Endothelial cell of umbilical vein (primary cell): ENCODE results near the gene OAS3. TPM values are rescaled to one million over a fixed set of nuclear protein-coding genes. Genes with fewer than 3 reads are reported as not detected.

ENCODE experiments used
- BruUV-seq: library from RNA; stranded (reverse); fragments of 400-500 nt; replicated peaks from 2 replicates; lab custom pipeline; 2021; lab: Mats Ljungman, UMichigan
- CTCF ChIA-PET: fragments of 300-600, 350-600 bp; sonication (Branson Sonifier 250); formaldehyde crosslinking; loops from one replicate; lab custom pipeline; 2021; ENCODE audit warnings: antibody characterized with exemption, inconsistent platforms; lab: Charles Lee
- POLR2A ChIA-PET: fragments of 300-600, 350-600 bp; sonication (Branson Sonifier 250); formaldehyde crosslinking; loops from one replicate; lab custom pipeline; 2021; ENCODE audit warnings: antibody characterized with exemption, inconsistent platforms; lab: Charles Lee
- DNase-seq: peaks from one replicate; pipeline ENCODE4 v3.0.0-alpha.2; 2011; ENCODE audit warnings: low read depth, low spot score
- FAIRE-seq: peaks from 2 replicates; lab custom pipeline; 2011; peaks lifted over from hg19 to GRCh38; lab: Jason Lieb, UNC
- H2AFZ ChIP-seq: 2 replicates; pipeline ENCODE4 v1.6.0; 2012; ENCODE audit warnings: low read depth, low read length, control low read depth, inconsistent platforms
- H3K27ac ChIP-seq: 2 replicates; pipeline ENCODE4 v1.5.1; 2011; ENCODE audit warnings: low read depth, mild to moderate bottlenecking, control low read depth, low read length, moderate library complexity; ENCODE audit not compliant: insufficient read depth
- H3K27me3 ChIP-seq, 2 experiments: 2 replicates each; pipeline versions ENCODE4 v1.6.0 to v1.6.1; 2011; ENCODE audit warnings: low read length in 2 of 2, mixed read lengths in 1 of 2; ENCODE audit not compliant: control insufficient read depth in 2 of 2, insufficient read depth in 2 of 2
- H3K36me3 ChIP-seq, 2 experiments: 2 replicates in 1 of 2; 3 replicates in 1 of 2; pipeline ENCODE4 v1.5.1; 2011; ENCODE audit warnings: low read length in 2 of 2, mild to moderate bottlenecking in 1 of 2, moderate library complexity in 1 of 2; ENCODE audit not compliant: control insufficient read depth in 2 of 2, insufficient read depth in 2 of 2; ENCODE audit errors: extremely low read depth in 1 of 2
- H3K4me1 ChIP-seq: 3 replicates; pipeline ENCODE4 v1.5.1; 2011; ENCODE audit warnings: mild to moderate bottlenecking, low read length; ENCODE audit not compliant: control insufficient read depth, insufficient read depth; ENCODE audit errors: extremely low read depth
- H3K4me2 ChIP-seq: 2 replicates; pipeline ENCODE4 v1.6.1; 2011; ENCODE audit warnings: low read length, control low read depth, mixed read lengths; ENCODE audit not compliant: insufficient read depth
- H3K4me3 ChIP-seq, 3 experiments: fragments of 200-600 bp in 1 of 3; sonication (generic), shearing (Covaris generic) in 1 of 3; replicated peaks in 1 of 3; 2 replicates each; pipeline ENCODE4 v1.5.1; 2011 to 2016; ENCODE audit warnings: control low read depth in 3 of 3, low read length in 3 of 3, mild to moderate bottlenecking in 2 of 3, inconsistent platforms in 1 of 3, low read depth in 1 of 3, moderate library complexity in 1 of 3; ENCODE audit not compliant: insufficient read depth in 1 of 3
- H3K79me2 ChIP-seq: 2 replicates; pipeline ENCODE4 v1.6.0; 2012; ENCODE audit warnings: low read length, inconsistent platforms; ENCODE audit not compliant: control insufficient read depth, insufficient read depth
- H3K9ac ChIP-seq: replicated peaks from 2 replicates; pipeline ENCODE3; 2011; ENCODE audit warnings: low read length, control low read depth; ENCODE audit not compliant: insufficient read depth; ENCODE audit errors: extremely low read depth
- H3K9me1 ChIP-seq: replicated peaks from 3 replicates; pipeline ENCODE4 v1.6.0; 2011; ENCODE audit warnings: mild to moderate bottlenecking, low read length; ENCODE audit not compliant: control insufficient read depth, insufficient read depth; ENCODE audit errors: extremely low read depth
- H3K9me3 ChIP-seq: replicated peaks from 2 replicates; pipeline ENCODE4 v1.5.1; 2012; ENCODE audit warnings: low read length, inconsistent platforms; ENCODE audit not compliant: control insufficient read depth, insufficient read depth
- H4K20me1 ChIP-seq: replicated peaks from 2 replicates; pipeline ENCODE3; 2011; ENCODE audit warnings: mild to moderate bottlenecking, low read length; ENCODE audit not compliant: control insufficient read depth, insufficient read depth; ENCODE audit errors: extremely low read depth
- CTCF ChIP-seq, 2 donors: IDR thresholded peaks; 1 replicate in 1 of 2; 2 replicates in 1 of 2; pipeline ENCODE4 v1.5.1; 2011; ENCODE audit warnings: low read length in 2 of 2, mild to moderate bottlenecking in 2 of 2, moderate library complexity in 2 of 2, control low read depth in 1 of 2, inconsistent platforms in 1 of 2, low read depth in 1 of 2; ENCODE audit not compliant: insufficient read depth in 1 of 2; ENCODE audit errors: extremely low read depth in 1 of 2
- EZH2 ChIP-seq: IDR thresholded peaks from 2 replicates; pipeline ENCODE4 v1.6.1; 2012; ENCODE audit warnings: borderline replicate concordance, low read depth, mild to moderate bottlenecking, moderate library complexity, low read length, inconsistent platforms; ENCODE audit not compliant: severe bottlenecking
- FOS ChIP-seq: IDR thresholded peaks from 2 replicates; pipeline ENCODE4 v1.6.1; 2011; ENCODE audit warnings: mild to moderate bottlenecking, low read length, moderate library complexity, borderline replicate concordance; ENCODE audit not compliant: insufficient read depth
- GATA2 ChIP-seq: IDR thresholded peaks from 2 replicates; pipeline ENCODE4 v1.7.0; 2011; ENCODE audit warnings: low read depth, mild to moderate bottlenecking, moderate library complexity, mixed read lengths, low read length; ENCODE audit not compliant: insufficient read length, insufficient read depth
- JUN ChIP-seq: IDR thresholded peaks from 2 replicates; pipeline ENCODE4 v1.6.1; 2011; ENCODE audit warnings: borderline replicate concordance, low read depth; ENCODE audit not compliant: insufficient read length, insufficient read depth
- MYC ChIP-seq: IDR thresholded peaks from one replicate; pipeline ENCODE4 v1.6.1; 2011; ENCODE audit warnings: mild to moderate bottlenecking, low read depth, low read length
- POLR2A ChIP-seq: IDR thresholded peaks from 2 replicates; pipeline ENCODE4 v1.6.1; 2012; ENCODE audit warnings: low read depth, mild to moderate bottlenecking, control low read depth, low read length
- POLR2AphosphoS5 ChIP-seq: IDR thresholded peaks from 2 replicates; pipeline ENCODE4 v1.6.1; 2012; ENCODE audit warnings: low read depth, mild to moderate bottlenecking, control low read depth, low read length, moderate library complexity; ENCODE audit not compliant: insufficient read depth
- dilution Hi-C: fragments of 300-500 bp; cut with MboI; formaldehyde crosslinking; loops from one replicate; pipeline ENCODE4 v1.15.0; 2019; ENCODE audit warnings: low sequenced_read_pairs; ENCODE audit not compliant: extremely low pct_ligation_motif_present
- intact Hi-C: fragments of 100-400 bp; cut with micrococcal nuclease; formaldehyde crosslinking; loops from one replicate; pipeline ENCODE4 v1.10.0; 2022
- polyA plus RNA-seq, 4 experiments: library from polyadenylated mRNA; depleted of rRNA in 3 of 4; stranded (reverse) in 3 of 4; unstranded in 1 of 4; fragments of >200 nt; gene quantifications; 2 replicates each; pipeline versions ENCODE4 v1.2.1 to v1.2.3, GENCODE V29; 2011 to 2012; ENCODE audit warnings: missing spikeins in 1 of 4
- total RNA-seq: library from RNA; stranded (reverse); gene quantifications from 2 replicates; pipeline ENCODE4 v1.2.3, GENCODE V29; 2021
- TF ChIP-seq, protein P1 (sequence below): IDR thresholded peaks from 2 replicates; pipeline ENCODE4 v1.6.1; 2011; ENCODE audit not compliant: insufficient read depth, insufficient read length

OAS3 gene
- total and polyA plus RNA-seq, 2 donors (not counting 3 experiments of a cell fraction or from before 2014, with no cell fraction given): 13.1 to 19.8 TPM

- H2AFZ ChIP-seq: no peak overlapping the region
- POLR2A ChIA-PET: no interaction called here
- no peak overlapping the region for H3K4me3 ChIP-seq
- no peaks in the 10 kb centered on the region for H3K9me3 ChIP-seq
- DNase-seq (no peak), FAIRE-seq (no peak)
- no peaks in the 10 kb centered on the region for H3K4me1 ChIP-seq
- no peak overlapping the region for H3K4me2 ChIP-seq
- dilution Hi-C loops (no loop called here), intact Hi-C loops (no loop called here)
- no peaks in the 10 kb centered on the region for H3K79me2 ChIP-seq
- no peaks in the 10 kb centered on the region for H3K36me3 ChIP-seq
- no peak overlapping the region for H3K9ac ChIP-seq
- no TSS peak for BruUV-seq
- CTCF ChIA-PET: interaction anchor here (1.5 kb wide), 1 partner anchor 12 kb away, joined by 7 read pairs; no protein-coding TSS in a partner anchor
- TF ChIP-seq CTCF (IDR thresholded peaks at IDR 0.05; ENCODE audit: extremely low read depth in 1 of 2, insufficient read depth in 1 of 2, low read depth in 1 of 2, low read length in 2 of 2): no peak
- TF ChIP-seq, protein P1, sequence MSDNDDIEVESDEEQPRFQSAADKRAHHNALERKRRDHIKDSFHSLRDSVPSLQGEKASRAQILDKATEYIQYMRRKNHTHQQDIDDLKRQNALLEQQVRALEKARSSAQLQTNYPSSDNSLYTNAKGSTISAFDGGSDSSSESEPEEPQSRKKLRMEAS: no peak
- H3K9me1 ChIP-seq: no peaks in the 10 kb centered on the region
- no peak overlapping the region for H3K27ac ChIP-seq
- H4K20me1 ChIP-seq: no peaks in the 10 kb centered on the region
- no peaks in the 10 kb centered on the region for H3K27me3 ChIP-seq
These were observed 25.1 kb downstream of the OAS3 start for GRCh38 chr12:112963227-112963861.

DNA sequence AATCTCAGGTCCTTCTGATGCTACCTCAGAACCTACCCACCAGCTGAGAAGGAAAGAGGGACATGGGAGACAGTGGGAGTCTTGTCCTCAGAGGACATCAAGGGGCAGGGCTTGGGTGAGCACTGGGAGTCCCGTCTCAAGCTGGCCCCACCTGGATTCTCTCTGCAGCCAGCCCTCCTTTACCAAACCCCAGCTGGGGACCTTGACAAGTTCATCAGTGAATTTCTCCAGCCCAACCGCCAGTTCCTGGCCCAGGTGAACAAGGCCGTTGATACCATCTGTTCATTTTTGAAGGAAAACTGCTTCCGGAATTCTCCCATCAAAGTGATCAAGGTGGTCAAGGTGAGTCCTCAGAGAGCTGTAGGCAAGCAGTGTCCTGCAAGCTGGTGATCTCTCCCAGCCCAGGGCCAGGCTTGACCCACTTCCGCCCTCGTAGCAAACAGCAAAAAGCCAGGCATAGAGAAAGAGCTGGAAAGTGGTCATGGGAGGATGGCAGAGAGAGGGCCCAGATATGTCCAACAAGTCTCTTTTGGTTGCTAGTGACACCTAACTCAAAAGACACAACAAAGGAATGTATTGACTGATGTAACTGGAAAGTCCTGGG is 25.9 kb downstream of the OAS3 start:
- no peak overlapping the region for H2AFZ ChIP-seq
- H3K4me3 ChIP-seq: no peak overlapping the region
- FAIRE-seq (no peak), DNase-seq (no peak)
- no peaks in the 10 kb centered on the region for H3K4me1 ChIP-seq
- ChIA-PET POLR2A (no interaction called here), CTCF (no interaction called here)
- no peaks in the 10 kb centered on the region for H4K20me1 ChIP-seq
- no peak overlapping the region for H3K27ac ChIP-seq
- TF ChIP-seq JUN (no peak), GATA2 (no peak), EZH2 (no peak), CTCF (IDR thresholded peaks at IDR 0.05; ENCODE audit: extremely low read depth in 1 of 2, insufficient read depth in 1 of 2, low read depth in 1 of 2, low read length in 2 of 2) (no peak), MYC (no peak), POLR2AphosphoS5 (no peak), POLR2A (no peak), FOS (no peak)
- TF ChIP-seq, protein P1: no peak
- BruUV-seq: no TSS peak
- no peaks in the 10 kb centered on the region for H3K9me1 ChIP-seq
- H3K36me3 ChIP-seq: no peaks in the 10 kb centered on the region
- no peaks in the 10 kb centered on the region for H3K79me2 ChIP-seq
- no peak overlapping the region for H3K4me2 ChIP-seq
- intact Hi-C loops (no loop called here), dilution Hi-C loops (no loop called here)
- no peak overlapping the region for H3K9ac ChIP-seq
- H3K9me3 ChIP-seq: no peaks in the 10 kb centered on the region
- no peaks in the 10 kb centered on the region for H3K27me3 ChIP-seq
